DND-41 (cell line): ENCODE measurements around the gene CMTM3.
A peak's percentile ranks its signal among the peaks of the same experiment; 100 is the strongest.

ENCODE experiments used
- CTCF ChIP-seq: IDR thresholded peaks from 2 replicates; pipeline ENCODE4 v1.5.1; 2012; ENCODE audit warnings: borderline replicate concordance, low read length, moderate library complexity, mild to moderate bottlenecking; ENCODE audit not compliant: poor library complexity, severe bottlenecking; ENCODE audit errors: extremely low read depth
- EZH2 ChIP-seq: IDR thresholded peaks from 3 replicates; pipeline ENCODE4 v1.6.1; 2012; ENCODE audit warnings: borderline replicate concordance, low read depth, mild to moderate bottlenecking, moderate library complexity, low read length, inconsistent platforms; ENCODE audit not compliant: severe bottlenecking

GRCh38 chr16:66588981-66589713 lies 15.4 kb upstream of the CMTM3 start:
- no peak for TF ChIP-seq EZH2
- TF ChIP-seq CTCF: peak; percentile 62
